Measurements from ENCODE around the gene LMAN2. TPM values are rescaled to one million over a fixed set of nuclear protein-coding genes. Genes with fewer than 3 reads are reported as not detected.

The LMAN2 gene, protein sequence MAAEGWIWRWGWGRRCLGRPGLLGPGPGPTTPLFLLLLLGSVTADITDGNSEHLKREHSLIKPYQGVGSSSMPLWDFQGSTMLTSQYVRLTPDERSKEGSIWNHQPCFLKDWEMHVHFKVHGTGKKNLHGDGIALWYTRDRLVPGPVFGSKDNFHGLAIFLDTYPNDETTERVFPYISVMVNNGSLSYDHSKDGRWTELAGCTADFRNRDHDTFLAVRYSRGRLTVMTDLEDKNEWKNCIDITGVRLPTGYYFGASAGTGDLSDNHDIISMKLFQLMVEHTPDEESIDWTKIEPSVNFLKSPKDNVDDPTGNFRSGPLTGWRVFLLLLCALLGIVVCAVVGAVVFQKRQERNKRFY
- total RNA-seq: 100 to 1,000 TPM in 2 of 3 donors, 10 to 100 TPM in 1; 91.9 to 150 (median 139) TPM
- long read RNA-seq, donor 1, transcript LMAN2-201 (8 exons, 1,800 nt): major isoform, 186 of 210 reads
- long read RNA-seq, donor 1, partial matches to known transcripts: 11 of 210 reads
- long read RNA-seq, donor 1, other reads (novel, unspliced or antisense): 12 of 210 reads
- long read RNA-seq, donor 2, transcript LMAN2-201 (8 exons, 1,800 nt): major isoform, 205 of 215 reads
- long read RNA-seq, donor 2, partial matches to known transcripts: 4 of 215 reads
- long read RNA-seq, donor 2, other reads (novel, unspliced or antisense): 5 of 215 reads

DNA sequence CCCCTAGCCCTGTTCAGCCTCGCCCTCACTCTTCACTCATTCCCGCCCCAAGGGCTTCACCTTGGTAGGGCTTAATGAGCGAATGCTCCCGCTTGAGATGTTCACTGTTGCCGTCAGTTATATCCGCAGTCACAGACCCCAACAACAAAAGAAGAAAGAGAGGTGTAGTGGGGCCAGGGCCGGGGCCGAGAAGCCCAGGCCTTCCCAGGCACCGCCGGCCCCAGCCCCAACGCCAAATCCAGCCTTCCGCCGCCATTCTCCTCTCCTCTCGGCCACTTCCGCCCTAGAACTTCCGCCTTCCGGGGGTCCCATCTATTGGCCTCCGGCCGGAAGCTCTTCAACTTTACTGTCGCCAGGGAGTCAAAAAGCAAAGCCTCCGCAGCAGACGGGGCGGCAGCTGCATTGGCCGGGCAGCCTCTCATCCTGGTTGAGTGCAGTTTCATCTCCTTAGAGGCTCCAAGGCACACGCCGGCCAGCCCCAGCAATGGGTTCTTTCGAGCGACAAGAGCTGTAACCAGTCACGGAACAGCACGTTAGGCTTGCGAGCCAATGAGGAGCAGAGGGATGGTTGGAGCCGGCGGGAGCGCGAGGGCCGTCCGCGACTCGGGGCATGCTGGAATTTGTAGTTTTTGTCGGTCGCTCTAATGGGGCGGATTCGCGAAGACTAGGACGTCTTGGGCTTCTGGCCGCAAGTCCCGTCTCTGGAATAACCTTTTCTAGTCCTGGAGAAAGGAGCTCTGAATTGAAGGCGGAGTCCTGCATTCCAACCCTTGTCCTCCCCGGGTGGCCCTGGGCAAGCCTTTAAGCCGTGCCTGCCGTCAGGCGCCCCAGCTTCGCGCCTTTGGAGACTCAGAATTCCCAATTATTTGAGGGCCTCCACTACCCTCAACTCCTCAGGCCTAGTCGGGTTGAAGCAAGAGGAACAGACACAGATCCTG is at the start of gene LMAN2:
TSS of gene LMAN2 (minus strand) at position 277 of the 938 bp plus-strand sequence. CDS start at position 256, 21 bp downstream.
- TF ChIP-seq, protein P1, sequence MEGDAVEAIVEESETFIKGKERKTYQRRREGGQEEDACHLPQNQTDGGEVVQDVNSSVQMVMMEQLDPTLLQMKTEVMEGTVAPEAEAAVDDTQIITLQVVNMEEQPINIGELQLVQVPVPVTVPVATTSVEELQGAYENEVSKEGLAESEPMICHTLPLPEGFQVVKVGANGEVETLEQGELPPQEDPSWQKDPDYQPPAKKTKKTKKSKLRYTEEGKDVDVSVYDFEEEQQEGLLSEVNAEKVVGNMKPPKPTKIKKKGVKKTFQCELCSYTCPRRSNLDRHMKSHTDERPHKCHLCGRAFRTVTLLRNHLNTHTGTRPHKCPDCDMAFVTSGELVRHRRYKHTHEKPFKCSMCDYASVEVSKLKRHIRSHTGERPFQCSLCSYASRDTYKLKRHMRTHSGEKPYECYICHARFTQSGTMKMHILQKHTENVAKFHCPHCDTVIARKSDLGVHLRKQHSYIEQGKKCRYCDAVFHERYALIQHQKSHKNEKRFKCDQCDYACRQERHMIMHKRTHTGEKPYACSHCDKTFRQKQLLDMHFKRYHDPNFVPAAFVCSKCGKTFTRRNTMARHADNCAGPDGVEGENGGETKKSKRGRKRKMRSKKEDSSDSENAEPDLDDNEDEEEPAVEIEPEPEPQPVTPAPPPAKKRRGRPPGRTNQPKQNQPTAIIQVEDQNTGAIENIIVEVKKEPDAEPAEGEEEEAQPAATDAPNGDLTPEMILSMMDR (IDR thresholded peaks at IDR 0.05): no peak
- Histone ChIP-seq H3K4me1 (ENCODE audit: low read depth) (peaks cover 27% of the 10 kb centered on the region), H3K4me3 (peak within 1 kb of the TSS; percentile 60), H3K36me3 (ENCODE audit: low read depth) (peaks cover 5% of the 10 kb centered on the region), H3K9me3 (no peaks in the 10 kb centered on the region)
- intact Hi-C loops (cut with DNase I, micrococcal nuclease): no loop called here
- DNase-seq (peak; percentile 93 to 95 (median 95)), ATAC-seq (peak; percentile 98)

DNA sequence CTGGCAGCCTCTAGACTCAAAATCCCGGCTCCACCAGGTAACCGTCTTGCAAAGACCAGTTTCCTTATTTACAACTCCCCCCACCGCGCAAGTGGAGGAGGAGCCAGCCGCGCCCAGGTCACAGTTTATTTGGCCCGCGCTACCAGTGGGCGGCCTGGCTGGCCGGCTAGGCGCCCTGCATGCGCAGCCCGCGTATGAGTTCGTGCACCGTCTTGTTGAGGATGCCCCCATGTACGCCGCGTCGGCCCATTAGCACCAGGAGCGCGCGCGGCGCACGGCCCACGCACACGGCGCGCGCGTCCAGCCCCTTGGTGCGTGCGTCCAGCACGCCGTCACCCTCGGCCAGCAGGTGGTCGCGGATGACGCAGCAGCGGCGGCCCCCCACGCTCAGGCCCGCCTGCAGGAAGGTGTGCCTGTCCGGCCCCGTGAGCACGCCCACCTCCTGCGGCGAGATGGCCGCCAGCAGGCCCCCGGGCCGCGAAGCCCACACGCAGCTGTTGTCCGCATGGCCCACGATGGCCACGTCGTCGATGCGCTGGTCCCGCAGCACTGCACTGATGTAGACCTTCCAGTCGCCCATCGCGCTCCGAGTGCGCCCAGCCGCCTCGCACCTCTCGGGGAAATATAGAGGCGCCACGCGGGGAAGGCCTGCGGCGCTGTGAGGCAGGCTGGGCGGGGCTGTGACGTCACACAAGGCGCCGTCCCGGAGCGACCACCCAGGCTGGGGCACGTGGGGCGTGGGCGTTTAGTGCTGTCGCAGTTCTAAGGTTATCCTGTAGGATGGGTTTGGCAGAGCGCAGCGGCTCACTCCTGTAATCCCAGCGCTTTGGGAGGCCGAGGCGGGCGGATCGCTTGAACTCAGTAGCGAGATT is 48.8 kb upstream of the LMAN2 start, which contains the start of gene PFN3:
TSS of gene PFN3 (minus strand) at position 665 of the 872 bp plus-strand sequence. CDS start at position 580, 85 bp downstream.
- intact Hi-C loops (cut with DNase I, micrococcal nuclease): no loop called here
- TF ChIP-seq, protein P1 (IDR thresholded peaks at IDR 0.05): no peak
- Histone ChIP-seq H3K4me3 (no peak within 1 kb of the TSS), H3K36me3 (ENCODE audit: low read depth) (no peaks in the 10 kb centered on the region), H3K9me3 (no peaks in the 10 kb centered on the region), H3K4me1 (ENCODE audit: low read depth) (peaks cover 35% of the 10 kb centered on the region)
- DNase-seq (peak; percentile 78 to 87 (median 86)), ATAC-seq (peak; percentile 28)

DNA sequence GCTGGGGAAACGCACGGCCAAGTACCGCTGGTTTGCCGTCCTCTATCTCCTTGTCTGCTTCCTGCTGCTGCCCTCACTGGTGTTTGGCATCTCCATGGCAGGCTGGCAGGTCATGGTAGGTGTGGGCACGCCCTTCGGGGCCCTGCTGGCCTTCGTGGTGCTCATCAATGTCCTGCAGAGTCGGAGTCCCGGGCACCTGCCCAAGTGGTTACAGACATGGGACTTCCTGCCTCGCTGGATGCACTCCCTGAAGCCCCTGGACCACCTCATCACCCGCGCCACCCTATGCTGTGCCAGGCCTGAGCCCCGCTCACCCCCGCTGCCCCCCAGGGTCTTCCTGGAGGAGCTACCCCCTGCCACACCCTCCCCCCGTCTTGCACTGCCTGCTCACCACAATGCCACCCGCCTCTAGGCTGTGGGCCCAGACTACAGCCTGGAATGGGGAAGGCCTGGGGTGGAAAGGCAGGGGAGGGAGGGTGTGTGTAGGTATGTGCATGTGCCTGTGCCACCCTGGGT is 46.5 kb upstream of the LMAN2 start:
- Histone ChIP-seq H3K9me3 (no peaks in the 10 kb centered on the region), H3K4me3 (no peak overlapping the region), H3K36me3 (ENCODE audit: low read depth) (no peaks in the 10 kb centered on the region), H3K4me1 (ENCODE audit: low read depth) (peaks cover 16% of the 10 kb centered on the region)
- TF ChIP-seq, protein P1 (IDR thresholded peaks at IDR 0.05): no peak
- intact Hi-C loops (cut with DNase I, micrococcal nuclease): no loop called here
- no peak for ATAC-seq
- no peak for DNase-seq

DNA sequence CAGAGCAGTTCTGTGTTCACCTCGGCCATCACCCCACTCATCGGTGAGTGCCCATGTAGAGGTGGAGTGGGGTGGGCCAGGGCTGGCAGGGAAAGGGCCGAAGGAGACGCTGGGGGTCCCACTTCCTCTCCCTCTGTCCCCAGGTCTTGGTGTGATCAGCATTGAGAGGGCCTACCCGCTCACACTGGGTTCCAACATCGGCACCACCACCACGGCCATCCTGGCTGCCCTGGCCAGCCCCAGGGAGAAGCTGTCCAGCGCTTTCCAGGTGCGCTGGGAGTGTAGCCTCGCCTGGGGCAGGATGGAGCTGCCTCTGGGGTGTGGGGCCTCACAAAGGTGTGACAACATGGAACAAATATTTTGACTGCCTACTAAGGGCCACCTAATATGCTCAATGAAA is 45.3 kb upstream of the LMAN2 start:
- Histone ChIP-seq H3K4me3 (no peak overlapping the region), H3K9me3 (no peaks in the 10 kb centered on the region), H3K36me3 (ENCODE audit: low read depth) (no peaks in the 10 kb centered on the region), H3K4me1 (ENCODE audit: low read depth) (peaks cover 6% of the 10 kb centered on the region)
- intact Hi-C loops (cut with DNase I, micrococcal nuclease): no loop called here
- TF ChIP-seq, protein P1 (IDR thresholded peaks at IDR 0.05): no peak
- ATAC-seq (no peak), DNase-seq (no peak)
